Spleen (tissue), 7 donors: ENCODE measurements around the gene PCYT1A.

Source experiments
- POLR2A ChIP-seq, 3 donors: fragments of 450-650 bp; IDR thresholded peaks; one replicate each; pipeline ENCODE4 v1.5.1; 2017; ENCODE audit warnings: antibody characterized with exemption in 3 of 3, mild to moderate bottlenecking in 1 of 3
- POLR2AphosphoS5 ChIP-seq, 3 donors: sonication (generic); formaldehyde crosslinking; IDR thresholded peaks; one replicate each; pipeline ENCODE4 v1.5.1; 2017; ENCODE audit warnings: antibody characterized with exemption in 3 of 3
- TF ChIP-seq, protein P1 (sequence below), 11 experiments: fragments of 200-600 bp in 7 of 11; fragments of 450-650 bp in 4 of 11; sonication (generic) in 4 of 11; IDR thresholded peaks in 8 of 11; conservative IDR thresholded peaks in 3 of 11; 1 replicate in 7 of 11; 2 replicates in 4 of 11; pipeline versions ENCODE4 v1.4.0 to v1.8.0; 2016 to 2021; ENCODE audit warnings: antibody characterized with exemption in 11 of 11, inconsistent platforms in 4 of 11, mild to moderate bottlenecking in 1 of 11
- donor health status: DM: no; HTN: no; CAD: no; lungs with moderate emphysema.
- donor health status: DM: no; HTN: no; CAD: no.
- donor health status: DM: no; HTN: no; CAD: no.

- TF ChIP-seq, protein P1, sequence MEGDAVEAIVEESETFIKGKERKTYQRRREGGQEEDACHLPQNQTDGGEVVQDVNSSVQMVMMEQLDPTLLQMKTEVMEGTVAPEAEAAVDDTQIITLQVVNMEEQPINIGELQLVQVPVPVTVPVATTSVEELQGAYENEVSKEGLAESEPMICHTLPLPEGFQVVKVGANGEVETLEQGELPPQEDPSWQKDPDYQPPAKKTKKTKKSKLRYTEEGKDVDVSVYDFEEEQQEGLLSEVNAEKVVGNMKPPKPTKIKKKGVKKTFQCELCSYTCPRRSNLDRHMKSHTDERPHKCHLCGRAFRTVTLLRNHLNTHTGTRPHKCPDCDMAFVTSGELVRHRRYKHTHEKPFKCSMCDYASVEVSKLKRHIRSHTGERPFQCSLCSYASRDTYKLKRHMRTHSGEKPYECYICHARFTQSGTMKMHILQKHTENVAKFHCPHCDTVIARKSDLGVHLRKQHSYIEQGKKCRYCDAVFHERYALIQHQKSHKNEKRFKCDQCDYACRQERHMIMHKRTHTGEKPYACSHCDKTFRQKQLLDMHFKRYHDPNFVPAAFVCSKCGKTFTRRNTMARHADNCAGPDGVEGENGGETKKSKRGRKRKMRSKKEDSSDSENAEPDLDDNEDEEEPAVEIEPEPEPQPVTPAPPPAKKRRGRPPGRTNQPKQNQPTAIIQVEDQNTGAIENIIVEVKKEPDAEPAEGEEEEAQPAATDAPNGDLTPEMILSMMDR (IDR thresholded peaks at IDR 0.05 in 8 of 11, conservative IDR thresholded peaks at IDR 0.05 in 3 of 11): no peak
- TF ChIP-seq POLR2A (IDR thresholded peaks at IDR 0.05): no peak
- no peak for TF ChIP-seq POLR2AphosphoS5 (IDR thresholded peaks at IDR 0.05)
Observed at GRCh38 chr3:196192524-196193051, 94.9 kb downstream of the PCYT1A start.
